HepG2 (cell line): ENCODE data around the gene MAP1LC3C.

ENCODE experiments used
- ARNT ChIP-seq: fragments of 450-650 bp; IDR thresholded peaks from 2 replicates; pipeline ENCODE4 v1.6.1; 2017
- CBX1 ChIP-seq: IDR thresholded peaks from one replicate; pipeline ENCODE4 v1.6.1; 2016; ENCODE audit warnings: antibody characterized with exemption, low read depth
- ZSCAN9 ChIP-seq: IDR thresholded peaks from 2 replicates; pipeline ENCODE4 v1.6.1; 2016; ENCODE audit warnings: borderline replicate concordance
- TF ChIP-seq, protein P1 (sequence below): IDR thresholded peaks from 2 replicates; pipeline ENCODE4 v1.6.1; 2012; ENCODE audit warnings: inconsistent platforms
- TF ChIP-seq, protein P2 (sequence below): conservative IDR thresholded peaks from 2 replicates; pipeline ENCODE4 v1.6.1; 2018; ENCODE audit warnings: missing genetic modification reagents

DNA sequence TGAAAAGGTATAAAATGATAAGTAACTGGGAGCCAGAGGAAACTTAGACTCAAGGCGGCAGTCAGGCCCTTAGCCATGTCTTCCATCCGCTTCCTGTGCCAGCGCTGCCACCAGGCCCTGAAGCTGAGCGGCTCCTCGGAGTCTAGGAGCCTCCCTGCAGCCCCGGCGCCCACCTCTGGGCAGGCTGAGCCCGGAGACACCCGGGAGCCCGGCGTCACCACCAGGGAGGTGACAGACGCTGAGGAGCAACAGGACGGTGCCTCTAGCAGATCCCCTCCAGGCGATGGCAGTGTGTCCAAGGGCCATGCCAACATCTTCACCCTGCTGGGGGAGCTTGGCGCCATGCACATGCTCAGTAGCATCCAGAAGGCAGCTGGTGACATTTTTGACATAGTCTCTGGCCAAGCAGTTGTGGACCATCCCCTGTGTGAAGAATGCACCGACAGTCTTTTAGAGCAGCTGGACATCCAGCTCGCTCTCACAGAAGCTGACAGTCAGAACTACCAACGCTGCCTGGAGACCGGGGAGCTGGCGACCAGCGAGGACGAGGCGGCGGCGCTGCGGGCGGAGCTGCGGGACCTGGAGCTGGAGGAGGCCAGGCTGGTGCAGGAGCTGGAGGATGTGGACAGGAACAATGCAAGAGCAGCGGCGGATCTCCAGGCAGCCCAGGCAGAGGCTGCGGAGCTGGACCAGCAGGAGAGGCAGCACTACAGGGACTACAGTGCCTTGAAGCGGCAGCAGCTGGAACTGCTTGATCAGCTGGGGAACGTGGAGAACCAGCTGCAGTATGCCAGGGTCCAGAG, 41.0 kb downstream of the MAP1LC3C start, which contains the start of gene BECN2:
- TF ChIP-seq ZSCAN9 (CRISPR knock-in tag) (no peak), CBX1 (no peak), ARNT (no peak)
- TF ChIP-seq, protein P1, sequence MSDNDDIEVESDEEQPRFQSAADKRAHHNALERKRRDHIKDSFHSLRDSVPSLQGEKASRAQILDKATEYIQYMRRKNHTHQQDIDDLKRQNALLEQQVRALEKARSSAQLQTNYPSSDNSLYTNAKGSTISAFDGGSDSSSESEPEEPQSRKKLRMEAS = no peak
- TF ChIP-seq, protein P2, sequence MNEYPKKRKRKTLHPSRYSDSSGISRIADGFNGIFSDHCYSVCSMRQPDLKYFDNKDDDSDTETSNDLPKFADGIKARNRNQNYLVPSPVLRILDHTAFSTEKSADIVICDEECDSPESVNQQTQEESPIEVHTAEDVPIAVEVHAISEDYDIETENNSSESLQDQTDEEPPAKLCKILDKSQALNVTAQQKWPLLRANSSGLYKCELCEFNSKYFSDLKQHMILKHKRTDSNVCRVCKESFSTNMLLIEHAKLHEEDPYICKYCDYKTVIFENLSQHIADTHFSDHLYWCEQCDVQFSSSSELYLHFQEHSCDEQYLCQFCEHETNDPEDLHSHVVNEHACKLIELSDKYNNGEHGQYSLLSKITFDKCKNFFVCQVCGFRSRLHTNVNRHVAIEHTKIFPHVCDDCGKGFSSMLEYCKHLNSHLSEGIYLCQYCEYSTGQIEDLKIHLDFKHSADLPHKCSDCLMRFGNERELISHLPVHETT (CRISPR knock-in tag) = no peak
